Pancreas (tissue), 10 donors: ENCODE measurements around the gene ABHD8. TPM values are rescaled to one million over a fixed set of nuclear protein-coding genes. Genes with fewer than 3 reads are reported as not detected.

Experiments used
- ATAC-seq, 4 donors: fragments of 200-7000 bp; cut with Tn5 transposase; one replicate each; pipeline versions ENCODE4 v1.8.0 to v1.9.1; 2020; ENCODE audit warnings: mild to moderate bottlenecking in 4 of 4, moderate library complexity in 4 of 4
- DNase-seq, 6 donors: peaks; one replicate each; pipeline ENCODE4 v3.0.0-alpha.2; 2020
- FAIRE-seq: peaks from 2 replicates; lab custom pipeline; 2012; peaks lifted over from hg19 to GRCh38; lab: Jason Lieb, UNC
- H3K27ac ChIP-seq, 4 donors: fragments of 200-600 bp; sonication (generic); 1 replicate in 3 of 4; 2 replicates in 1 of 4; pipeline versions ENCODE4 v1.5.0 to v1.8.0; 2020
- H3K27me3 ChIP-seq, 4 donors: fragments of 200-600 bp; one replicate each; pipeline ENCODE4 v1.8.0; 2021
- H3K36me3 ChIP-seq, 3 donors: fragments of 200-600 bp; sonication (generic) in 1 of 3; one replicate each; pipeline versions ENCODE4 v1.5.0 to v1.8.0; 2020 to 2021
- H3K4me1 ChIP-seq, 3 donors: fragments of 200-600 bp; one replicate each; pipeline ENCODE4 v1.8.0; 2021
- H3K4me3 ChIP-seq, 4 donors: fragments of 200-600 bp; sonication (generic) in 2 of 4; one replicate each; pipeline versions ENCODE4 v1.5.0 to v1.8.0; 2020 to 2021
- H3K9me3 ChIP-seq, 4 donors: fragments of 200-600 bp; one replicate each; pipeline ENCODE4 v1.8.0; 2021
- CTCF ChIP-seq, 4 donors: fragments of 200-600 bp; sonication (generic) in 3 of 4; IDR thresholded peaks; one replicate each; pipeline versions ENCODE4 v1.5.0 to v1.8.0; 2021; ENCODE audit warnings: antibody characterized with exemption in 4 of 4
- WGBS, 2 donors: extraction: QIAGEN DNeasy Blood & Tissue Kit; methylation state at CpG; one replicate each; pipeline ENCODE4 v1.1.7; 2013; 5-methylcytosine and 5-hydroxymethylcytosine counted together
- intact Hi-C, 3 donors: fragments of 100-400 bp; cut with DNase I; formaldehyde crosslinking; loops; one replicate each; pipeline versions ENCODE4 v1.11.1 to v1.14.2; 2022
- polyA plus RNA-seq, 2 donors: library from polyadenylated mRNA; stranded (reverse); fragments of 200-250 nt; gene quantifications; one replicate each; pipeline ENCODE4 v1.2.3, GENCODE V29; 2013
- total RNA-seq, 6 donors: library from RNA; stranded (reverse); fragmentation: NEBNext Ultra II Directional in 4 of 6; extraction: Animal tissue kit (Norgen Biotek cat#: 25700) in 4 of 6; gene quantifications; one replicate each; pipeline versions ENCODE4 v1.2.1 to v1.2.4, GENCODE V29; 2021 to 2023
- donor health status: healthy with polysubstance abuse.
- donor health status: DM: no; HTN: no; CAD: no; lungs with moderate emphysema.
- donor health status: DM: no; HTN: no; CAD: no.
- donor health status: control.
- donor health status: control.
- donor health status: Bipolar disorder and iron deficiency.
- donor health status: DM: yes; HTN: yes; CAD: no.
- donor health status: DM: no; HTN: no; CAD: no.
- donor health status: DM: no; HTN: no; CAD: no.
- donor health status: DM: yes; HTN: yes; CAD: no.

The ABHD8 gene
- total and polyA plus RNA-seq, 8 donors: 5.2 to 8.6 (median 6.6) TPM

GRCh38 chr19:17244618-17245534 lies 58.3 kb downstream of the ABHD8 start:
- H3K27me3 ChIP-seq: no peaks in the 10 kb centered on the region
- ATAC-seq: no peak
- H3K36me3 ChIP-seq: no peaks in the 10 kb centered on the region
- peak; percentile 51 to 88 (median 76) for DNase-seq
- intact Hi-C loops: no loop called here
- H3K27ac ChIP-seq: peak overlapping the region; percentile 53 to 83 (median 76)
- no peaks in the 10 kb centered on the region for H3K9me3 ChIP-seq
- no peak for TF ChIP-seq CTCF (IDR thresholded peaks at IDR 0.05)
- peaks cover 26 to 39% (median 36%) of the 10 kb centered on the region in 3 donors for H3K4me1 ChIP-seq
- 0 to 1% methylated on average over 40 to 100 of the region's 100 CpGs for WGBS, 2 donors
- no peak for FAIRE-seq
- H3K4me3 ChIP-seq: peak overlapping the region; percentile 74 to 88 (median 82)

- Histone ChIP-seq H3K36me3 (no peaks in the 10 kb centered on the region), H3K4me3 (peak overlapping the region; percentile 74 to 88 (median 82)), H3K9me3 (no peaks in the 10 kb centered on the region), H3K4me1 (peaks cover 27 to 37% (median 34%) of the 10 kb centered on the region in 3 donors), H3K27me3 (no peaks in the 10 kb centered on the region), H3K27ac (peak overlapping the region; percentile 53 to 83 (median 76))
- FAIRE-seq (no peak), DNase-seq (peak; percentile 61 to 86 (median 70)), ATAC-seq (peak; percentile 26 to 35 (median 34))
- no peak for TF ChIP-seq CTCF (IDR thresholded peaks at IDR 0.05)
- 1 to 5% methylated on average over 52 of the region's 52 CpGs for WGBS, 2 donors
- intact Hi-C loops: no loop called here
These were observed 59.2 kb downstream of the ABHD8 start for GRCh38 chr19:17243830-17244617.

- H3K27ac ChIP-seq: peak overlapping the region; percentile 53 to 83 (median 76)
- no peak for FAIRE-seq
- peak overlapping the region; percentile 74 to 88 (median 82) for H3K4me3 ChIP-seq
- H3K27me3 ChIP-seq: no peaks in the 10 kb centered on the region
- no peak for TF ChIP-seq CTCF (IDR thresholded peaks at IDR 0.05)
- intact Hi-C loops: no loop called here
- peaks cover 27 to 32% (median 27%) of the 10 kb centered on the region in 3 donors for H3K4me1 ChIP-seq
- peaks cover 0 to 3% (median 0%) of the 10 kb centered on the region in 3 donors for H3K36me3 ChIP-seq
- ATAC-seq: peak in 1 of 4 donors; percentile 4
- 16 to 20% methylated on average over 8 of the region's 8 CpGs for WGBS, 2 donors
- DNase-seq: peak in 4 of 6 donors; percentile 45 to 81 (median 55)
- H3K9me3 ChIP-seq: no peaks in the 10 kb centered on the region
These were observed 59.9 kb downstream of the ABHD8 start for GRCh38 chr19:17243211-17243829.

- no peak for FAIRE-seq
- intact Hi-C loops: no loop called here
These were observed 60.6 kb downstream of the ABHD8 start for GRCh38 chr19:17242431-17243208.

More at GRCh38 chr19:17242431-17243208, 60.6 kb downstream of the ABHD8 start:
- Histone ChIP-seq H3K27me3 (no peaks in the 10 kb centered on the region), H3K36me3 (peaks cover 0 to 8% (median 0%) of the 10 kb centered on the region in 3 donors), H3K4me3 (peak overlapping the region in 1 of 4 donors; percentile 83), H3K4me1 (peaks cover 20 to 25% (median 21%) of the 10 kb centered on the region in 3 donors), H3K27ac (peak overlapping the region in 1 of 4 donors; percentile 83), H3K9me3 (no peaks in the 10 kb centered on the region)
- no peak for TF ChIP-seq CTCF (IDR thresholded peaks at IDR 0.05)
- 44 to 68% methylated on average over 7 to 8 of the region's 8 CpGs for WGBS, 2 donors
- ATAC-seq (no peak), DNase-seq (no peak)
